VCaP (cell line): ENCODE results near the gene VTI1A.

Source experiments
- H3K27ac ChIP-seq: fragments of 450-650 bp; 2 replicates; pipeline ENCODE4 v1.5.1; 2017
- TF ChIP-seq, protein P1 (sequence below): fragments of 450-650 bp; conservative IDR thresholded peaks from 2 replicates; pipeline ENCODE4 v1.5.1; 2017; ENCODE audit warnings: mild to moderate bottlenecking, moderate library complexity

Gene VTI1A

GRCh38 chr10:112434988-112435619 is 11.9 kb upstream of the VTI1A start:
- TF ChIP-seq, protein P1, sequence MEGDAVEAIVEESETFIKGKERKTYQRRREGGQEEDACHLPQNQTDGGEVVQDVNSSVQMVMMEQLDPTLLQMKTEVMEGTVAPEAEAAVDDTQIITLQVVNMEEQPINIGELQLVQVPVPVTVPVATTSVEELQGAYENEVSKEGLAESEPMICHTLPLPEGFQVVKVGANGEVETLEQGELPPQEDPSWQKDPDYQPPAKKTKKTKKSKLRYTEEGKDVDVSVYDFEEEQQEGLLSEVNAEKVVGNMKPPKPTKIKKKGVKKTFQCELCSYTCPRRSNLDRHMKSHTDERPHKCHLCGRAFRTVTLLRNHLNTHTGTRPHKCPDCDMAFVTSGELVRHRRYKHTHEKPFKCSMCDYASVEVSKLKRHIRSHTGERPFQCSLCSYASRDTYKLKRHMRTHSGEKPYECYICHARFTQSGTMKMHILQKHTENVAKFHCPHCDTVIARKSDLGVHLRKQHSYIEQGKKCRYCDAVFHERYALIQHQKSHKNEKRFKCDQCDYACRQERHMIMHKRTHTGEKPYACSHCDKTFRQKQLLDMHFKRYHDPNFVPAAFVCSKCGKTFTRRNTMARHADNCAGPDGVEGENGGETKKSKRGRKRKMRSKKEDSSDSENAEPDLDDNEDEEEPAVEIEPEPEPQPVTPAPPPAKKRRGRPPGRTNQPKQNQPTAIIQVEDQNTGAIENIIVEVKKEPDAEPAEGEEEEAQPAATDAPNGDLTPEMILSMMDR, result peak; percentile 66
- H3K27ac ChIP-seq, result no peak overlapping the region; the same call in 1 of the 2 replicates

DNA sequence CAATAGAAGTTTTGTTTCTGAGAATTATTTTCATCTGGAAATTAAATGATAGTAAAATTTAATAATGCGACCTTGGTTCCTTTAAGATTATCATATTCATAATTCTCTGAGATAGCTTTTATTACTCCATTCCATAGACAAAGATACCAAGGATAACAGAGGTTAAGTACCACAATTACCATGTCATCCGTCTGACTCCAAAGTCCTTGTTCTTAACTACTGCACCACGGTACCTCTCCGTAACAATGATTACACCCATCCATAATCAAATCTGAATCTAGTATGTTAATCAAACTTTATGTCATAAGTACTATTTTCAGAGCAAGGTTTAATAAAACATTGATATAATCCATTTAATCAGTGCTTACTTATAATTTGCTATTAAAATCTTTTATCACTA is 8.7 kb upstream of the VTI1A start:
- TF ChIP-seq, protein P1, result no peak
- no peak overlapping the region for H3K27ac ChIP-seq

DNA sequence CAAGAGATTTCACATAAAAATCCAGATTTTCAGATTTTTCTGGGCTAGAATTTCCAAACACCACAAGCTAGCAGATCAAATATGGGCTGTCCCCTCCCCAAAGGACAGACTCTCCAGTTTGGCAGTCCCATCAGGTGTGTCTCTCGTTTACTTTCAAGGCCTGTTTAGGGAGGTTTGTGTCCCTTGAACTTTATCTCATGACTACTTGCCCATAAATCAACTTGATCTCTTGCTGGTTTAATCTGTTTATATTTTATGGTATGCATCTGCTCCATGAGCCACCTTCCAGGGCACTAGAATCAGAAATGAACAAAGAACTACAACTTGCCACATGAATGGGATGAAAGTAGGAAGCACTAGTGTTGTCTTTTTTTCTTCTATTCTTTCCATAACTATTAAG is 5.5 kb upstream of the VTI1A start:
- peak overlapping the region; percentile 26 for H3K27ac ChIP-seq
- TF ChIP-seq, protein P1, result no peak

DNA sequence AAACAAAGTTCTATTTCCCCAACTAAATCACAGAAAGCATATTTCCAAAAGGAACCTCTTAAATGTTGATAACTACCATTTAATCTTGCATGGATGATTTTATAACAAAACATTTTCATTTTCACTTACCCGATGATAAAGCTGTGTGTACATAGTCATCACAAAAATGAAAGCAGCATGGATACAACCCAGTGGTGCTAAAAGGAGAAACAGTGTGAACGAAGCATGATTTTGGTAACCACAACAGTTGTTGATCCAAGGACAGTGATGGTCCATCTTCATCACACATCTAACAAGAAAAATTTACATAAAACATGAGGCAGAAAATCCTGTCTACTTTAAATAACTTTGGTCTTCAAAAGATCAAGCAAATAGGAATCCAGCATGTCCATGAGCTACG is 5.0 kb upstream of the VTI1A start:
- H3K27ac ChIP-seq, result peak overlapping the region; percentile 26

GRCh38 chr10:112446055-112446854 is 760 bp upstream of the VTI1A start:
- TF ChIP-seq, protein P1, result no peak
- peak overlapping the region; percentile 85 for H3K27ac ChIP-seq

More for the DNA sequence above, 5.0 kb upstream of the VTI1A start:
- TF ChIP-seq, protein P1, result no peak

GRCh38 chr10:112447620-112447928 is 559 bp downstream of the VTI1A start:
- H3K27ac ChIP-seq, result peak overlapping the region; percentile 85
- TF ChIP-seq, protein P1, result no peak

DNA sequence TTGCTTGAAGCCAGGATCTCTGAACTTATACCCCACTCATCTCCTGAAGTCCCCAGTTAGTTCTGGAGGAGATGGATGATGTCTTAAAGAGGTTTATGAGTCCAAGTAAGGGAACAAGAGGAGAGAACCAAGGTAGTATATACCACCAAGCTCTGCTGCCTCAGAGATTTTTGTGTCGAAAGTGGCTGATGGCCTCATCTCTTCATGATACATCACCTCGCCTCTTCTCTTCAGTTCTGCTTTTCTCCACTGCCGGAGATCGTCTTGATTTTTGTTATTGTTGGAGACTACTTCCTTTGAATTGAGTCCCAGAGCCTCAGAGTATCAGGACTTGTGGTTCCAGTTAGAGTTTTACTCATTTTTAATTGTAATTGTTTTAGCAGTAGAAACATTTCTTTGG is 1.9 kb downstream of the VTI1A start:
- H3K27ac ChIP-seq, result no peak overlapping the region
- TF ChIP-seq, protein P1, result no peak
